22Rv1 (cell line): ENCODE results near the gene OR52A1.
"Not testable (repeated sequence)": the region's sequence is repeated elsewhere in the genome, so short reads cannot be mapped to it uniquely, and the experiment has no call there.

Experiments
- H3K27ac ChIP-seq: fragments of 450-650 bp; 2 replicates; pipeline ENCODE4 v1.5.1; 2017
- ZFX ChIP-seq: fragments of 450-650 bp; IDR thresholded peaks from 2 replicates; pipeline ENCODE4 v1.6.1; 2017; ENCODE audit warnings: antibody characterized with exemption, borderline replicate concordance
- TF ChIP-seq, protein P1 (sequence below): fragments of 450-650 bp; IDR thresholded peaks from 2 replicates; pipeline ENCODE4 v1.5.1; 2017; ENCODE audit warnings: mild to moderate bottlenecking

The OR52A1 gene

DNA sequence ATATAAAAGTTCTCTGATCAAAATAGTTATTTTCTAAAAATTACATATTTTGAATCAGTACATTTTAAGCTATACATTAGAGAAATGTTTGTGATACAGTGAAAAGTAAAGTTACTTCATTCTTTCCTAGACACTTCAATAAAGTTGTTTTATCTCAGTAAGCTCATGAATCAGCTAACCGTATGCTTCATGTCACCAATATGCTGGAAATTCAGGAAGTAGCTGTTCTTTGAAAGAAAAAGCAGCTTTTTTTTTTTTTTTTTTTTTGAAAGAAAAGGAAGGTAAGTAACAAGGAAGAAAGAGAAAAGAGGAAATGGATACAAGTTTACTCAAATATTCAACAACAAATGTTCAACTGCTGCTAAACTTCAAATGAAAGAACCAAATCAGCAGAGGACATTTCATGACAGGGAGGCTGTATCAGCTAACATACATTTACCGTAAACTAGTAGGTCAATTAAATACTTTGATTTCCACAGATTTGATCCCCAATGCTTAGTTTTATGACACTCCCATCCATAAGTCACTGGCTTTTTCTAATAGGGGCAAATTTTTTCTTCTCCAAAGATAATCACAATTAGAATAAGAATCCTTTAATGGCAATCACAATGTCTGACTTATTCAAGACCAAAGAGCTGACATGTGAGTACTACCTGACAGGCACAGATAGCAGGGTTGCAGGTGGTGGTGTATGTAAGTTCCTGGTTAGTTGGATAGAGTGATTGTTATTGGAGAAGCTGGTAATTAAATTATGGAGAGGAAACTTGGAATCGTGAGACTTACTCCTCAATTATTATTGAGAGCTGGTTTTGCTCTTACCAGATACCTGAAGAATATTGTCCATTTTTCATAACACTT, 754 bp downstream of the OR52A1 start:
- TF ChIP-seq, protein P1, sequence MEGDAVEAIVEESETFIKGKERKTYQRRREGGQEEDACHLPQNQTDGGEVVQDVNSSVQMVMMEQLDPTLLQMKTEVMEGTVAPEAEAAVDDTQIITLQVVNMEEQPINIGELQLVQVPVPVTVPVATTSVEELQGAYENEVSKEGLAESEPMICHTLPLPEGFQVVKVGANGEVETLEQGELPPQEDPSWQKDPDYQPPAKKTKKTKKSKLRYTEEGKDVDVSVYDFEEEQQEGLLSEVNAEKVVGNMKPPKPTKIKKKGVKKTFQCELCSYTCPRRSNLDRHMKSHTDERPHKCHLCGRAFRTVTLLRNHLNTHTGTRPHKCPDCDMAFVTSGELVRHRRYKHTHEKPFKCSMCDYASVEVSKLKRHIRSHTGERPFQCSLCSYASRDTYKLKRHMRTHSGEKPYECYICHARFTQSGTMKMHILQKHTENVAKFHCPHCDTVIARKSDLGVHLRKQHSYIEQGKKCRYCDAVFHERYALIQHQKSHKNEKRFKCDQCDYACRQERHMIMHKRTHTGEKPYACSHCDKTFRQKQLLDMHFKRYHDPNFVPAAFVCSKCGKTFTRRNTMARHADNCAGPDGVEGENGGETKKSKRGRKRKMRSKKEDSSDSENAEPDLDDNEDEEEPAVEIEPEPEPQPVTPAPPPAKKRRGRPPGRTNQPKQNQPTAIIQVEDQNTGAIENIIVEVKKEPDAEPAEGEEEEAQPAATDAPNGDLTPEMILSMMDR = no peak
- TF ChIP-seq ZFX = no peak
- no peak overlapping the region for H3K27ac ChIP-seq

DNA sequence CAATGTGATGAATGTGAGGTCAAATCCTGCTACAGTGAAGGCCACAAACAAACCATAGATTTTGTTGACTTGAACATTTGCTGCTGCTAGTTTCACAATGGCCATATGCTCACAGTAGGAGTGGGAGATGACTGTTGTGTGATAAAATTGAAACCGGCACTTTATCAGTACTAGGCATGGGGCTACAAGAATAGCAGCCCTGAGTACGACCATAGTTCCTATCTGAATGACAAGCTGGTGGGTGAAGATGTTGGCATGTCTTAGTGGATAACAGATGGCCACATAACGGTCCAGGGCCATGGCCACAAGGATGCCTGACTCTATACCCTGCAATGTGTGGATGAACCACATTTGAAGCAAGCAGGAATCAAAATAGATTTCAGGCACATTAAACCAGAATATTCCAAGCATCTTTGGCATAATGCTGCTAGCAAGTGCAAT, 2.8 kb downstream of the OR52A1 start:
- no peak overlapping the region for H3K27ac ChIP-seq
- TF ChIP-seq, protein P1 = no peak
- TF ChIP-seq ZFX = no peak

DNA sequence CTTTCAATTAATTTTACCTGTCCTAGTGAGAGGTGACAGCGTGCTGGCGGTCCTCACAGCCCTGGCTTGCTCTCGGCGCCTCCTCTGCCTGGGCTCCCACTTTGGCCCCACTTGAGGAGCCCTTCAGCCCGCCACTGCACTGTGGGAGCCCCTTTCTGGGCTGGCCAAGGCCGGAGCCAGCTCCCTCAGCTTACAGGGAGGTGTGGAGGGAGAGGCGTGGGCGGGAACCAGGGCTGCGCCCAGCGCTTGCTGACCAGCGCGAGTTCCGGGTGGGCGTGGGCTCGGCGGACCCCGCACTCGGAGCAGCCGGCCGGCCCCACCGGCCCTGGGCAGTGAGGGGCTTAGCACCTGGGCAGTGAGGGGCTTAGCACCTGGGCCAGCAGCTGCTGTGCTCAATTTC, 10.4 kb downstream of the OR52A1 start:
- not testable (repeated sequence) for H3K27ac ChIP-seq

DNA sequence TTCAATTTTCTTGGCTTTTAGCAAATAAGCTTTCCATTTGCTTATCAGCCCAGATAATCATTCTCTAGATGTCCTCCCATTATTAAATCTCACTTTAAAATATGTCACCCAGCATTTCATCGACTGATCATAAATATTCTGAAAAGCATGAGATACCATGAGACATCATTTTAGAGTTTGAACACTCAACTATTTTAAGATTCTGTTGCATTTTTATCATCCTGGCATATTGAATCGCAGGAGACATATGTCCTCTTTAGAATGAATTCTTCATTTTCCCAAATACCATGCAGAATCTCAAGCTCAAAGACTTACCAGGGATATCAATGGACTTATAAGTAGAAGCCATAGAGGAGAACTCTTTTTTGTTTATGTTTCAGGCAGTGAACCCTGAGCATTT, 16.6 kb downstream of the OR52A1 start, which contains the start of gene OR52A5:
Gene OR52A5 (minus strand): TSS at position 361 of the 400 bp plus-strand sequence. CDS start 5,714 bp downstream, outside the sequence.
- H3K27ac ChIP-seq = no peak within 1 kb of the TSS
- TF ChIP-seq ZFX = no peak
- TF ChIP-seq, protein P1 = no peak

DNA sequence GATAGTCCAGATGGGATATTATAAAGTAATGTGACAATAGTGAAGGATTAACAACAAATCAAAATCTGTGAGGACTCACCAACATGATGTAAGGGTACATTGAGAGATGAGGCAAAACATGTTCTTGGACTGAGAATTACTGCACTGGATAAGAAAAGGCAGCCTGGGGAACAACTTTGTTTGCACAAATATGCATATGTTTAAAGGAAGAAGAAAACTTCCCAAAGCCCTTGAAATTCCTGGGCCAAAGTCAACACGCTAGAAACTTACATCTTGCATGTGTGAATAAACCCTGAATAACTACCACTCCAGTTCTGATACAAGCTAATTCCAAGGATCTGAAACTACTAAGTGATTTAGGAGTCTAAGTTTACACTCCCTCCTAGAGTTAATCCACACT, 17.5 kb downstream of the OR52A1 start:
- TF ChIP-seq ZFX = no peak
- TF ChIP-seq, protein P1 = no peak
- H3K27ac ChIP-seq = no peak overlapping the region

DNA sequence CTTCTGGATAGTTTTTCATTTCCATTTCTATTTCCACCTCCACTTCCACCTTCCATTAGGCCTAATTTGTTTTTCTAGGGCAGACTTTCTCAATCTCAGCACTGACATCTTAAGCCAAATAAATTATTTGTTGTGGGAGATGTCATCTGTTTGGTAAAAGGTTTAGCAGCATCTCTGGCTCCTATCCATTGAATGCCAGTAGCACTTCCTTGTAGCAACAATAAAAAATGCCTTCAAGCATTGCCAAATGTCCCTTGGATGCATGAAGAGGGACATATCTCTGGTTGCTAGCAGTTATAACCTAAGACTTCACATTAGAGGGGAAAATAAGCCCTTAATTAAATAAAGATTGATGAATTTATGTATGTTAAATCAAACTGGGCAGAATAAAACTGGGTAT, 18.3 kb downstream of the OR52A1 start:
- TF ChIP-seq, protein P1 = no peak
- no peak for TF ChIP-seq ZFX
- H3K27ac ChIP-seq = no peak overlapping the region

DNA sequence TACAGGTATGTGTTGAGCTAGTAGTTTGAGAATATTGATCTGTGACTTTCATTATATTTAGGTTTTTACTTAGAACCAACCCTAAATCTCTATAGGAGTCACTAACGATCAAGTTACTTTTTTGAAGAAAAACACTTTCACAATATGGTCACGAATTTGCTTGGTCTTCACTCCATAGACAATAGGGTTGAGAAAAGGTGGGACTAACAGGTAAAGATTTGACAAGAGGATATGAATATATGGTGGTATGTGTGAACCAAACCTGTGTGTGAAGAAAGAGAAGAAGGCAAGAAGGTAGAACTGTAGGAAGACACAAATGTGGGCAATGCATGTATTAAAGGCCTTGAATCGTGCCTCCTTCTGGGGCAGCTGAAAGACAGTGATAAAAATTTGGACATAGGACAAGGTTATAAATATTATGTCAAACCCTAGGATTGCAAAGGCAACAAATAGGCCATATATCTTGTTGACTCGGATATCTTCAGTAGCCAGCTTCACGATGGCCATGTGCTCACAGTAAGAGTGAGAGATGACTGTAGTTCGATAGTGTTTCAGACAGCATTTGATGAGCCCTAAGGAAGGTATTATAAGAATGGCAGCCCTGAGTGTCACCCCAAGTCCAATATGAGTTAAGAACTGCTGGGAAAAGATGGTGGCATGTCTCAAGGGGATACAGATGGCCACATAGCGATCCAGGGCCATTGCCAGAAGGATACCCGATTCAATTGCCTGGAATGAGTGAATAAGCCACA, 22.8 kb downstream of the OR52A1 start:
- H3K27ac ChIP-seq = no peak overlapping the region
- TF ChIP-seq, protein P1 = no peak
